ENCODE measurements around the gene SKIC2.
"Not testable (repeated sequence)": the region's sequence is repeated elsewhere in the genome, so short reads cannot be mapped to it uniquely, and the experiment has no call there.

Gene SKIC2

GRCh38 chr6:31958741-31959739 lies at the start of gene SKIC2, which contains the start of gene NELFE:
TSS of gene SKIC2 (plus strand) at chr6:31959175. CDS start at chr6:31959193, 18 bp downstream.
TSS of gene NELFE (minus strand) at chr6:31958971. CDS start at chr6:31958446, 525 bp downstream.
- peak; percentile 97 to 98 for DNase-seq

GRCh38 chr6:31909298-31909697 lies 49.7 kb upstream of the SKIC2 start:
- DNase-seq = not testable (repeated sequence)

GRCh38 chr6:31911826-31912585 lies 47.0 kb upstream of the SKIC2 start:
- DNase-seq = no peak

- DNase-seq = no peak
Measured at GRCh38 chr6:31915351-31915750, 43.6 kb upstream of the SKIC2 start.

- DNase-seq = no peak
Measured at GRCh38 chr6:31915756-31916155, 43.2 kb upstream of the SKIC2 start.

- DNase-seq = no peak
Measured at GRCh38 chr6:31918069-31918720, 40.8 kb upstream of the SKIC2 start.

GRCh38 chr6:31919624-31920303 lies 39.2 kb upstream of the SKIC2 start:
- DNase-seq = no peak

- no peak for DNase-seq
Measured at GRCh38 chr6:31920811-31921210, 38.2 kb upstream of the SKIC2 start.

GRCh38 chr6:31922942-31923341 lies 36.0 kb upstream of the SKIC2 start:
- peak in 1 of 2 experiments; percentile 10 for DNase-seq

GRCh38 chr6:31927242-31927862 lies 31.6 kb upstream of the SKIC2 start, which contains the start of gene C2:
TSS of gene C2 (plus strand) at chr6:31927717. CDS start at chr6:31927753, 36 bp downstream.
- no peak for DNase-seq

- no peak for DNase-seq
Measured at GRCh38 chr6:31927863-31928671, 30.9 kb upstream of the SKIC2 start.

- DNase-seq = no peak
Measured at GRCh38 chr6:31928672-31928939, 30.4 kb upstream of the SKIC2 start.

- no peak for DNase-seq
Measured at GRCh38 chr6:31930962-31931361, 28.0 kb upstream of the SKIC2 start.

- not testable (repeated sequence) for DNase-seq
Measured at GRCh38 chr6:31932137-31932536, 26.8 kb upstream of the SKIC2 start.

- no peak for DNase-seq
Measured at GRCh38 chr6:31933537-31933936, 25.4 kb upstream of the SKIC2 start.

GRCh38 chr6:31935021-31935420 lies 24.0 kb upstream of the SKIC2 start:
- DNase-seq = no peak

- no peak for DNase-seq
Measured at GRCh38 chr6:31935823-31936222, 23.2 kb upstream of the SKIC2 start.

GRCh38 chr6:31940256-31940664 lies 18.7 kb upstream of the SKIC2 start:
- no peak for DNase-seq

GRCh38 chr6:31943742-31944141 lies 15.2 kb upstream of the SKIC2 start:
- DNase-seq = no peak

- DNase-seq = no peak
Measured at GRCh38 chr6:31945154-31945506, 13.8 kb upstream of the SKIC2 start.

Data from NCI-H2081 (cell line).